Eye (tissue), 1 donor: ENCODE results near the gene LELP1.
"Not testable (repeated sequence)": the region's sequence is repeated elsewhere in the genome, so short reads cannot be mapped to it uniquely, and the experiment has no call there.

Experiments
- DNase-seq: peaks from one replicate; pipeline ENCODE4 v3.0.0-alpha.2; 2015

LELP1 gene

GRCh38 chr1:153203130-153203529 lies at the start of gene LELP1:
Gene LELP1, plus strand, starts transcription at chr1:153203430. Its CDS starts 1,278 bp downstream, at chr1:153204708.
- no peak for DNase-seq

DNA sequence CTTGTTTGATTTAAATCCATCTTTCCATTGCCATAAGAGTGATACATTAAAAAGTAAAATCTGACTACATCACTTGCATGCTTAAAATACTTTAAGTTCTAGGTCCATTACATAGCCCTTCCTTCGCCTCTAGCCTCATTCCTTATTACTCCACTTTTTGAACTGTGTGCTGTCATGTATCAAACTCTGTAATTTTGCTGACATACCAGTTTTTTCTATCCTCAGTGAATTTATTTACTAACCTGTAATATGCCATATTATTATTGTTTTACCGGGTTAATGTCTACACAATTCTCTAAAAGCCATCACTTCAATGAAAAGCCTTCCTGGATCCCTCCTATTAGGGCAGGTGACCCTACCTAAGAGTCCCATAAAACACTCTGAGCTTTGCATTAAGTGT lies 47.7 kb upstream of the LELP1 start:
- DNase-seq = no peak

GRCh38 chr1:153168686-153169085 lies 34.5 kb upstream of the LELP1 start:
- DNase-seq = no peak

GRCh38 chr1:153174624-153175023 lies 28.6 kb upstream of the LELP1 start:
- peak; percentile 7 for DNase-seq

DNA sequence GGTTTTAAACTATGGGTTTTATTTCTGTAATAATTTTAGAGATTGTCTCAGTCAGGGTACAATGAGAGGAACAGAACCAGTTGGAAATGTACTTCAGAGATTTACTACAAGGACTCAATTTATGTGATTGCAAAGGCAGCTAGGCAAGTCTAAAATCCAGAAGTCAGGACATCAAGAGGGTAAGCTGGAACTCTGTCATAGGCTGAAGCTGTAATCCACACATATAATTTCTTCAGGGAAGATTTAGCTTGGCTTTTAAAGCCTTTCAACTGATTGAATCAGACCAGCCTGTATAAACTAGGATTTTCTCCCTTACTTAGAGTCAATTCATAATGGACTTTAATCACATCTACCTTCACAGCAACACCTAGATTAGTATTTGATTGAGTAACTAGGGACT lies 24.3 kb upstream of the LELP1 start:
- no peak for DNase-seq

GRCh38 chr1:153180556-153180955 lies 22.7 kb upstream of the LELP1 start:
- DNase-seq = no peak

DNA sequence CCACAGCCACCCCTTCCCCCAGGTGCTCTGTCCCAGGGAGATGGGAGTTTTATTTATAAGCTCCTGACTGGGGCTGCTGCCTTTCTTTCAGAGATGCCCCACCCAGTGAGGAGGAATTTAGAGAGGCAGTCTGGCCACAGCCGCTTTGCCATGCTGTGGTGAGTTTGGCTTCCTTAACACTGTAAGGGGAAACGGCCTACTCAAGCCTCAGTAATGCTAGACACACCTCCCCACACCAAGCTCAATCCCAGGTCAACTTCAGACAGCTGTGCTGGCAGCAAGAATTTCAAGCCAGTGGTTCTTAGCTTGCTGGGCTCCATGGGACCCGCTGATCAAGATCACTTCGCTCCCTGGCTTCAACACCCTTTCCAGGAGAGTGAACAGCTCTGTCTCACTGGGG lies 14.9 kb upstream of the LELP1 start:
- not testable (repeated sequence) for DNase-seq

DNA sequence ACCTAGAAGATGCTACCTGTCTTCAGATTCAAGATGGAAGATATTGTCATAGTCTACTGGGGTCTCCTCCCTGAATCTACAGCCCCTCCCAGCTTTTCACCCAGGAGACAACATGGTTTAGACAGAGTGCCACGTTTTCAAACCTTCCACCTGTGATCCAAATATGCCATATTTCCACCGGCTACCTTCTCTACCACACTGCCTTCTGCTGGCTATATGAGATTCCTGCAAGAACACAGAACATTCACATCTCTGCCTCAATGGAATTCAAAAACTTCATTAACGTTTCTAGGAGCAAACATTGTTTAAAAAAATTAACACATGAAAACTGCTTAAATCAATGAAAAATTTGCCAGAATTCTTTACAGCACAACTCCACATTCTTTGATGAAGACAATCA lies 12.9 kb upstream of the LELP1 start:
- no peak for DNase-seq

- DNase-seq = peak; percentile 35
Measured at GRCh38 chr1:153192697-153193096, 10.5 kb upstream of the LELP1 start.

- no peak for DNase-seq
Measured at GRCh38 chr1:153194331-153195050, 8.7 kb upstream of the LELP1 start.

GRCh38 chr1:153195216-153195615 lies 8.0 kb upstream of the LELP1 start:
- DNase-seq = no peak

GRCh38 chr1:153202006-153202405 lies 1.2 kb upstream of the LELP1 start:
- DNase-seq = no peak

DNA sequence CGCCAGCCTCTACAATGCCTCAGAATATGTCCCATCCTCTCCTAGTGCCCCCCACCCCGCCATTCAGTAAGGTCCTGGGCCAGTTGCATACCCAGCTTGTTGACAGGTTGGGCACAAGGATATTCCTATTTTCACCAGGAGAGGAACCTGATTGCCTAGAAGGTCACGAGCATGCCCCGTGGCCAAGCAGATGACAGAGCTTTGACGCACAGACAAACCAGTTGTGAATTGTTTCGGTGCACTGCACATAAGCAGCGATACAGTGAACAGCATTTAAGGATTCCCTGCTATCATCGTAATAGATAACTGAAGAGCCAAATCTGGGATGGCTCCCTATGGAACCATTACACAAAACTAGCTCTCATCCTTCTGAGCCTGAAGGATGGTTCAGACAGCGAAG lies 3.4 kb downstream of the LELP1 start:
- no peak for DNase-seq

DNA sequence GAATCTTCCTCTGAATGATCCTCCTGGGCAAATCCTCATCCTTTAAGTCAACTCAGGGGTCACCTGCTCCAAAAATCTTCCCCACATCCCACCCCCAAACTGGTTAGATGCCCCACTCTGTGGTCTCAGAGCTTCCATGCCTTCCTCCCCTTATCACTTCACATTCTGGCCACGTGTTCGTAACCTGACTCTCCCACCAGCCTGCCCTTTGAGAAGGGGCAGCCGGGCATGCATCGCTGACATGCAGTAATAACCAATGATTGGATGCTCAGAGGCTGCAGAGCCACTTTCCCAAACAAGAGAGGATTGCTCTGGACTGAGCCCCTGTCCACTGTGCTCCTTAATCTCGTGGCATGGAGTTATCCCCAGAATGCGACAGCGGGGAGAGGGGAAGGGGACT lies 7.0 kb downstream of the LELP1 start:
- DNase-seq = peak; percentile 11

GRCh38 chr1:153212201-153212600 lies 9.0 kb downstream of the LELP1 start:
- no peak for DNase-seq

- DNase-seq = no peak
Measured at GRCh38 chr1:153213519-153213918, 10.3 kb downstream of the LELP1 start.

GRCh38 chr1:153217212-153217611 lies 14.0 kb downstream of the LELP1 start, which contains the start of gene PRR9:
Gene PRR9, plus strand, starts transcription at chr1:153217584. Its CDS starts 561 bp downstream, at chr1:153218145.
- DNase-seq = no peak

DNA sequence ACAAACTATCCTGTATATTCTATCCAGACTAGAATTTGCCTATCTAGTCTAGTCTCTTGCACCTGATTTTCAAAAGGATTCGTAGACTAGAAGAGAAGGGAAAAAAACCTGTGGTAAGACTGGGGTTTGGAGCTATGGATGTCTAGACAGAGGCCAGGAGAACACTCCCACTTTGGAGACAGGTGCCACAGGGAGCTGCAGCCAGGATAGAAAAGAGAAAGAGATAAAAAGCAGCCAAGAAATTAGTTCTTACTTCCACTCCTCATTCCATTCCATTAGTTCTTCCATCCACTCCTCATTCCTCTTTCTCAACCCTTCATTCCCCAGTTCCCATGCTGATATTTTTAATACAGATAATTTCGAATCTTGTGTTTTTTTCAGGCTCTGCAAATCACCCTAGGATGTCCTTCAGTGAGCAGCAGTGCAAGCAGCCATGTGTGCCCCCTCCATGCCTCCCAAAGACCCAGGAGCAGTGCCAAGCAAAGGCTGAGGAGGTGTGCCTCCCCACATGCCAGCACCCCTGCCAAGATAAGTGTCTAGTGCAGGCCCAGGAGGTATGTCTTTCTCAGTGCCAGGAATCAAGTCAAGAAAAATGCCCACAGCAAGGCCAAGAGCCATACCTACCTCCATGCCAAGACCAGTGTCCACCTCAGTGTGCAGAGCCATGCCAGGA lies 14.7 kb downstream of the LELP1 start:
- DNase-seq = no peak

- DNase-seq = peak; percentile 32
Measured at GRCh38 chr1:153220606-153221303, 17.5 kb downstream of the LELP1 start.

DNA sequence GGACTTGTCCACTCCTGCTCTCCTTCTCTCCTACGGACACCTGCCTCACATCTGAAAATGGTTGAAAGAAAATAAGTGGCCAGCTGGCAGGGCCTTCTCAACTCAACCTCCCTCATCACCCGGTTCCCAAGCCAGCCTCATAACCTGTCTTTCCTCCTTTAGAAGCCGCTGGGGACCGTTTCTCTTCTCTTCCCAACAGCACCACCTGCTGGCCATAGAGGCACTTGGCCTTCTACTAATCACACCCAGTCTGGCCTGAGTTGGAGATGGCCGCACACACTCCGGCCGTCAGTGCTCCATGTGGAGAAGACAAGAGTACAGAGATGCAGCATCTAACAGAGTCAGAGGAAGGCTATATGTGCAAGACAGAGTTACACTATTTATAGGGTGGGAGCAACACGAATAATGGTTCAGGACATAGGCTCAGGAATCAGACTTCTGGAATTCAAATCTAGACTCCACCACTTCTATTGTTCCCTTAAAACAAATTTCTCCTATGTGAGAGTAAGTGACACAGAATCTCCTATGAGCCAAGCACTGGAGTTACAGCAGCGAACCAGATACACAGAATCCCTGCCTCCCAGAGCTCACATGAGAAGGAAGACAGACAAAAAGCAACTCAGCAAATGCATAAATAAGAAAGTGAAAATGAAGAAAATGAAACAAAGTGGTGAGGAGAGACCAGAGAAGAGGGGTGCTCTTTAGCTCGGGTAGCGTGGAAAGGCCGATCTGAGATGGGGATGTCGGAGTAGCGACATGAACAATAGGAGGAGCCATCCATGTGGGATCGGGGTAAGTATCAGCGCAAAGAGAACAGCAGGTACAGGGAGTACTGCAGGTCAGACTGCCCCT lies 20.0 kb downstream of the LELP1 start:
- peak; percentile 85 for DNase-seq

- DNase-seq = no peak
Measured at GRCh38 chr1:153227810-153228209, 24.6 kb downstream of the LELP1 start.

GRCh38 chr1:153228491-153228890 lies 25.3 kb downstream of the LELP1 start:
- no peak for DNase-seq
